Tibial nerve (tissue), 4 donors: Measurements from ENCODE around the gene S100A6.

ENCODE experiments used
- EP300 ChIP-seq, 2 donors: sonication (generic); formaldehyde crosslinking; IDR thresholded peaks; one replicate each; pipeline ENCODE4 v1.6.1; 2017; ENCODE audit warnings: antibody characterized with exemption in 2 of 2, mild to moderate bottlenecking in 1 of 2
- POLR2A ChIP-seq, 2 donors: fragments of 450-650 bp; IDR thresholded peaks; one replicate each; pipeline ENCODE4 v1.6.1; 2017; ENCODE audit warnings: antibody characterized with exemption in 2 of 2, mild to moderate bottlenecking in 2 of 2, moderate library complexity in 2 of 2
- TF ChIP-seq, protein P1 (sequence below), 5 experiments: fragments of 200-600 bp in 3 of 5; fragments of 450-650 bp in 2 of 5; sonication (generic) in 3 of 5; IDR thresholded peaks; one replicate each; pipeline ENCODE4 v1.5.1; 2016 to 2019; ENCODE audit warnings: antibody characterized with exemption in 5 of 5, mild to moderate bottlenecking in 3 of 5, moderate library complexity in 2 of 5

- TF ChIP-seq POLR2A (IDR thresholded peaks at IDR 0.05), result no peak
- TF ChIP-seq, protein P1, sequence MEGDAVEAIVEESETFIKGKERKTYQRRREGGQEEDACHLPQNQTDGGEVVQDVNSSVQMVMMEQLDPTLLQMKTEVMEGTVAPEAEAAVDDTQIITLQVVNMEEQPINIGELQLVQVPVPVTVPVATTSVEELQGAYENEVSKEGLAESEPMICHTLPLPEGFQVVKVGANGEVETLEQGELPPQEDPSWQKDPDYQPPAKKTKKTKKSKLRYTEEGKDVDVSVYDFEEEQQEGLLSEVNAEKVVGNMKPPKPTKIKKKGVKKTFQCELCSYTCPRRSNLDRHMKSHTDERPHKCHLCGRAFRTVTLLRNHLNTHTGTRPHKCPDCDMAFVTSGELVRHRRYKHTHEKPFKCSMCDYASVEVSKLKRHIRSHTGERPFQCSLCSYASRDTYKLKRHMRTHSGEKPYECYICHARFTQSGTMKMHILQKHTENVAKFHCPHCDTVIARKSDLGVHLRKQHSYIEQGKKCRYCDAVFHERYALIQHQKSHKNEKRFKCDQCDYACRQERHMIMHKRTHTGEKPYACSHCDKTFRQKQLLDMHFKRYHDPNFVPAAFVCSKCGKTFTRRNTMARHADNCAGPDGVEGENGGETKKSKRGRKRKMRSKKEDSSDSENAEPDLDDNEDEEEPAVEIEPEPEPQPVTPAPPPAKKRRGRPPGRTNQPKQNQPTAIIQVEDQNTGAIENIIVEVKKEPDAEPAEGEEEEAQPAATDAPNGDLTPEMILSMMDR (IDR thresholded peaks at IDR 0.05), result no peak
- TF ChIP-seq EP300 (IDR thresholded peaks at IDR 0.05), result no peak
Measured at GRCh38 chr1:153553830-153554541, 18.2 kb upstream of the S100A6 start.
